ENCODE measurements around the gene NHLH2. TPM values are rescaled to one million over a fixed set of nuclear protein-coding genes. Genes with fewer than 3 reads are reported as not detected.
A peak's percentile ranks its signal among the peaks of the same experiment; 100 is the strongest.

The NHLH2 gene
- polyA plus RNA-seq, 2 of the 4 experiments (the other 2 are of a cell fraction) = not detected

DNA sequence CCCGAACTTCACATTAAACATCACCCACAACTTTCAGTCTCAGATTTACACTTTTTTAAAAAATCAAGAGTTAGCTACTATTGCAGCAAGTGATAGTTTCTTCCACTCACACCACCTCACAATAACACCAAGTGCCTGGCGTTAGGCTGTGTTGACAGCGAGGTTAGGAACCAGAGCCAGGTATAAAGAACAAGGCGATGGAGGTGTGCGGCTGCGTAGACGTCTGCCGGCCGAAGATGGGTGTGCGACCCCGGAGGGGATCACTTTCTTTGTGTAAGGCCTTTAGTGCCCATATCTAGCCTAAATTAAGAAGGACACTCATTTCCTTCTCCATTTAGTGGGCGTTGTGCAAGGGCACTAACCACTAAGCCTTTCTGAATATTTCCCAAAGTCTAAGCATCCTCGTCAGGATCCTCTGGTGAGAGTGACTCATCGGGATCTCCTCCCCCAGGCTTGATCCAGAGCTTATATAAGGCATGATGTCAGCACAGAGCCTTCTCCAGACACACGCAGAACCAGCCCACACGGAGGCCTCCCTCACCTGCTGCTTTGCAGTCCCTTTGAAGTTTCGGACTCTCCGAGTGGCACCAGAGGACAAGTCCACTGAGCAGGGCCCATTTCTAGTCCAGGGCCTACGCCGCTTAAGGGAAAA lies 11.8 kb downstream of the NHLH2 start:
- DNase-seq (ENCODE audit: low read depth in 1 of 2, low spot score in 1 of 2) (peak in 1 of 2 experiments; percentile 22), ATAC-seq (peak; percentile 35 to 62; a peak in 1 of 6 replicates), FAIRE-seq (no peak)
- TF ChIP-seq HOXB5 (CRISPR knock-in tag; IDR thresholded peaks at IDR 0.05) (no peak), FOSL2 (IDR thresholded peaks at IDR 0.05) (no peak), FOSL2 (CRISPR knock-in tag; IDR thresholded peaks at IDR 0.05) (peak; percentile 18; the same call in 1 of the 2 replicates)
- Histone ChIP-seq H3K4me2 (no peak overlapping the region), H3K27ac (no peak overlapping the region), H3K4me3 (no peak overlapping the region), H3K4me1 (no peaks in the 10 kb centered on the region), H3K9me3 (no peaks in the 10 kb centered on the region)
- POLR2A ChIA-PET = no interaction called here
- WGBS (ENCODE audit: missing lambda C conversion rate) = 90% methylated on average over 20 of the region's 20 CpGs
- CTCF ChIA-PET = no interaction called here

DNA sequence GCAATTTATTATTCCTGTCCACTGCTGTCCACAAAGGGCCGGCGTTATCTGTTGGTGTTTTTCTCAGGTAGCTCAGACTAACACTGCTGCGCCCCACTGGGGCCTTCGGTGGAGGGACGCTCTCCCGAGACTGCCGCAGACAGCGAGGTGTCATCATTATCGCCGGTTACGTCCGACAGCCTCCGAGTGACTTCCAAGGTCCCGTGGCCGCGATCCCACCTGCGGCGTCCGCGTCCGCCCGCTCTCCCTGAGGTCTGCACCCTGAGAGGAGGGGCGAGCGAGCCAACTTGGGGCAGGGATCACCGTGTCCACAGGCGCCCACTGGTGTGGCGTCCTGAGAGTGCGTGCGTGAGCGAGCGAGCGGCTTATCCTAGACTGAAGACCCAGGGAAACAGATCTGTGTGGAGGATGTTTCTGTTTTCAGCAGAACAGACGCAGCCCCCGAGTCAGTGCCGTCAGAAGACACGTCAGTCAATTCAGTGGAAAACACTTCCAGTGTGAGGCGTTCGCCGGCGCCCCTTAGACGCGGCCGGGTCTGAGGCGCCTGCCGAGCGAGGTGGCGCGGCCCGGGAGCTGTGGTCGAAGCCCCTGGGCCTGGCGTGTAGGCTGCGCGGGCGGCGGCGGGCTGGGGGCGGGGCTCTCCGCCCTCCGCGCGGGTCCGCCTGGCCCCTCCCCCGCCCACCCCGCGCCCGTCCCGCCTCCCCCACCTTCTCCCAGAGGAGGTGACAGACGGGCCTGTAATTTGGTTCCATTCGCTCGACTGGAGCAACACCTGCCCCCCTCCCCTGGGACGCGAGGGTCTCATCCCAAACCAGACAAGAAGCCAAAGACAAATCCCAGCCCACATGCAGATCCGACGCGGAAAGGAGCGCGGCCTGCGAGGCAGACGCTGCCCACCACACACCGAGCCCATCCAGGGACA lies 12.6 kb downstream of the NHLH2 start:
- FAIRE-seq = no peak

DNA sequence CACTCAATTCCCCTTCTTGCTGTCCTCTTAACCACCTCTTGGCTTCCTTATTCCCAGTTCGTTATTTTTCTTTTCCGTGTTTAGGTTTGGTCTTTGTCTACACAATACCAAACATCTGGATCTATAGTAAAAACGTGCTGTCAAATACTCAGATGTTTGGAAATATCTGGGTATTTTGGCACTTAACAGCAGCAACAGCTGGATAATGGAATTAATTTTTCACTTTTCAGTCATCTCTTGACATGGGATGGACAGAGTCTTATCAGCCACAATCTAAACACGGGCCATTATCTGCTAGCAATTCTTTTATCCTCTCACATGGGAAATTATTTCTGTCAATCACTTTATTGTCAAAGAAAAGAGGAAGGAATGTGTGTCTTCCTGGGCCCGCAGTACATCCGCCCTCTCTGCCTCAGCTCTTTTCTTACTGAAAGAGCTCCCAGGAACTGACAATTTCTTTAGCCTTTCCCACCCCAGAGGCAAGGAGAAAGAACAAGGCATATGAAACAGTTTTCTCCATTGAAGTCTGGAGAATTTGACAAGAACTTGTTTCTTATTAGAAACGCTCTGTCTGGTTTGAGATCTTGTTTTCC lies 13.4 kb downstream of the NHLH2 start:
- DNase-seq (ENCODE audit: low read depth in 1 of 2, low spot score in 1 of 2) (no peak), ATAC-seq (no peak), FAIRE-seq (no peak)
- H3K4me2 ChIP-seq = no peak overlapping the region
- no peaks in the 10 kb centered on the region for H3K9me3 ChIP-seq
- 62% methylated on average over 7 of the region's 7 CpGs for WGBS (ENCODE audit: missing lambda C conversion rate)
- ChIA-PET POLR2A (no interaction called here), CTCF (no interaction called here)
- TF ChIP-seq SMC3 (IDR thresholded peaks at IDR 0.05) (no peak), PHF8 (IDR thresholded peaks at IDR 0.05; ENCODE audit: borderline replicate concordance, low read depth) (no peak)
- no peaks in the 10 kb centered on the region for H3K4me1 ChIP-seq
- H3K4me3 ChIP-seq = no peak overlapping the region
- no peak overlapping the region for H3K27ac ChIP-seq

More for the DNA sequence above, 12.6 kb downstream of the NHLH2 start:
- Histone ChIP-seq H3K4me2 (no peak overlapping the region), H3K4me1 (no peaks in the 10 kb centered on the region), H3K9me3 (no peaks in the 10 kb centered on the region), H3K4me3 (no peak overlapping the region), H3K27ac (no peak overlapping the region)
- 85% methylated on average over 45 of the region's 80 CpGs for WGBS (ENCODE audit: missing lambda C conversion rate)
- ChIA-PET POLR2A (no interaction called here), CTCF (no interaction called here)
- no peak for DNase-seq (ENCODE audit: low read depth in 1 of 2, low spot score in 1 of 2)
- no peak for TF ChIP-seq HOXB13 (CRISPR knock-in tag; IDR thresholded peaks at IDR 0.05; ENCODE audit: low read depth)
- no peak for TF ChIP-seq ZC3H11A (IDR thresholded peaks at IDR 0.05)
- no peak for TF ChIP-seq JUN (IDR thresholded peaks at IDR 0.05)
- no peak for TF ChIP-seq MYC (IDR thresholded peaks at IDR 0.05; ENCODE audit: borderline replicate concordance, low read length)
- no peak for TF ChIP-seq CHD2 (IDR thresholded peaks at IDR 0.05; ENCODE audit: low read length, partially characterized antibody)
- no peak for TF ChIP-seq RFX5 (IDR thresholded peaks at IDR 0.05)
- no peak for TF ChIP-seq NPAS2 (CRISPR knock-in tag; IDR thresholded peaks at IDR 0.05; ENCODE audit: borderline replicate concordance)
- TF ChIP-seq FOSL2 (IDR thresholded peaks at IDR 0.05) = no peak
- TF ChIP-seq FOSL2 (CRISPR knock-in tag; IDR thresholded peaks at IDR 0.05) = no peak
- TF ChIP-seq FOXS1 (CRISPR knock-in tag; IDR thresholded peaks at IDR 0.05) = no peak
- no peak for TF ChIP-seq HOXB5 (CRISPR knock-in tag; IDR thresholded peaks at IDR 0.05)
- TF ChIP-seq CEBPB (IDR thresholded peaks at IDR 0.05) = no peak
- TF ChIP-seq, protein P1, sequence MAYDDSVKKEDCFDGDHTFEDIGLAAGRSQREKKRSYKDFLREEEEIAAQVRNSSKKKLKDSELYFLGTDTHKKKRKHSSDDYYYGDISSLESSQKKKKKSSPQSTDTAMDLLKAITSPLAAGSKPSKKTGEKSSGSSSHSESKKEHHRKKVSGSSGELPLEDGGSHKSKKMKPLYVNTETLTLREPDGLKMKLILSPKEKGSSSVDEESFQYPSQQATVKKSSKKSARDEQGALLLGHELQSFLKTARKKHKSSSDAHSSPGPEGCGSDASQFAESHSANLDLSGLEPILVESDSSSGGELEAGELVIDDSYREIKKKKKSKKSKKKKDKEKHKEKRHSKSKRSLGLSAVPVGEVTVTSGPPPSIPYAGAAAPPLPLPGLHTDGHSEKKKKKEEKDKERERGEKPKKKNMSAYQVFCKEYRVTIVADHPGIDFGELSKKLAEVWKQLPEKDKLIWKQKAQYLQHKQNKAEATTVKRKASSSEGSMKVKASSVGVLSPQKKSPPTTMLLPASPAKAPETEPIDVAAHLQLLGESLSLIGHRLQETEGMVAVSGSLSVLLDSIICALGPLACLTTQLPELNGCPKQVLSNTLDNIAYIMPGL (CRISPR knock-in tag; IDR thresholded peaks at IDR 0.05; ENCODE audit: borderline replicate concordance) = no peak
- no peak for TF ChIP-seq FOSB (CRISPR knock-in tag; IDR thresholded peaks at IDR 0.05)
- no peak for TF ChIP-seq JUNB (IDR thresholded peaks at IDR 0.05)
- no peak for TF ChIP-seq SMC3 (IDR thresholded peaks at IDR 0.05)
- TF ChIP-seq MAZ (IDR thresholded peaks at IDR 0.05; ENCODE audit: borderline replicate concordance, low read depth, low read length) = no peak
- TF ChIP-seq RNF2 (IDR thresholded peaks at IDR 0.05; ENCODE audit: borderline replicate concordance, low read depth) = no peak
- TF ChIP-seq NFE2L2 (conservative IDR thresholded peaks at IDR 0.05; ENCODE audit: low read length) = no peak
- TF ChIP-seq, protein P2, sequence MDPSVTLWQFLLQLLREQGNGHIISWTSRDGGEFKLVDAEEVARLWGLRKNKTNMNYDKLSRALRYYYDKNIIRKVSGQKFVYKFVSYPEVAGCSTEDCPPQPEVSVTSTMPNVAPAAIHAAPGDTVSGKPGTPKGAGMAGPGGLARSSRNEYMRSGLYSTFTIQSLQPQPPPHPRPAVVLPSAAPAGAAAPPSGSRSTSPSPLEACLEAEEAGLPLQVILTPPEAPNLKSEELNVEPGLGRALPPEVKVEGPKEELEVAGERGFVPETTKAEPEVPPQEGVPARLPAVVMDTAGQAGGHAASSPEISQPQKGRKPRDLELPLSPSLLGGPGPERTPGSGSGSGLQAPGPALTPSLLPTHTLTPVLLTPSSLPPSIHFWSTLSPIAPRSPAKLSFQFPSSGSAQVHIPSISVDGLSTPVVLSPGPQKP (IDR thresholded peaks at IDR 0.05; ENCODE audit: low read depth, low read length) = no peak
- no peak for ATAC-seq

All from A549 (cell line).